ENCODE measurements around the gene SLC30A1.

DNA sequence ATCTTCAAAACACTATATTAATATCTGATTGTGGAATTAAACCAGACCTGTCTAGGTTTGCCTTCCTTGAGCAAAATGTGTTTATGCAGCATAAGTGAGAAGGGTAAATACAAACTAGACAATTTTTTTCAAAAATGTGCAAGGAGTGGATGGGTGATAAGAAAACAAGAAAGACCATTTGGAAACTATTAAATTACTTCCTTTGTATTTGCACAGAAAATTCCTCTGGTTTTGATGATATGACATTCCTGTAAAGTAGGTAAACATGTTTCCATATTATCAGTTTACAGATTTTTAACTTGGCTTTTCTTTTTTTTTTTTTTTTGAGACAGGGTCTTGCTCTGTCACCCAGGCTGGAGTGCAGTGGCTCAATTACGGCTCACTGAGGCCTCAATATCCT, 24.8 kb upstream of the SLC30A1 start:
- TF ChIP-seq YY1 (IDR thresholded peaks at IDR 0.05; ENCODE audit: extremely low read depth, insufficient replicate concordance, low read depth, low read length) (no peak), ZNF274 (IDR thresholded peaks at IDR 0.05; ENCODE audit: low read depth, low read length) (no peak), FOSL1 (IDR thresholded peaks at IDR 0.05; ENCODE audit: low read depth) (no peak), EZH2phosphoT487 (IDR thresholded peaks at IDR 0.05; ENCODE audit: borderline replicate concordance) (no peak), POLR2AphosphoS5 (IDR thresholded peaks at IDR 0.05; ENCODE audit: low read depth, low read length) (no peak)
- TF ChIP-seq, protein P1, sequence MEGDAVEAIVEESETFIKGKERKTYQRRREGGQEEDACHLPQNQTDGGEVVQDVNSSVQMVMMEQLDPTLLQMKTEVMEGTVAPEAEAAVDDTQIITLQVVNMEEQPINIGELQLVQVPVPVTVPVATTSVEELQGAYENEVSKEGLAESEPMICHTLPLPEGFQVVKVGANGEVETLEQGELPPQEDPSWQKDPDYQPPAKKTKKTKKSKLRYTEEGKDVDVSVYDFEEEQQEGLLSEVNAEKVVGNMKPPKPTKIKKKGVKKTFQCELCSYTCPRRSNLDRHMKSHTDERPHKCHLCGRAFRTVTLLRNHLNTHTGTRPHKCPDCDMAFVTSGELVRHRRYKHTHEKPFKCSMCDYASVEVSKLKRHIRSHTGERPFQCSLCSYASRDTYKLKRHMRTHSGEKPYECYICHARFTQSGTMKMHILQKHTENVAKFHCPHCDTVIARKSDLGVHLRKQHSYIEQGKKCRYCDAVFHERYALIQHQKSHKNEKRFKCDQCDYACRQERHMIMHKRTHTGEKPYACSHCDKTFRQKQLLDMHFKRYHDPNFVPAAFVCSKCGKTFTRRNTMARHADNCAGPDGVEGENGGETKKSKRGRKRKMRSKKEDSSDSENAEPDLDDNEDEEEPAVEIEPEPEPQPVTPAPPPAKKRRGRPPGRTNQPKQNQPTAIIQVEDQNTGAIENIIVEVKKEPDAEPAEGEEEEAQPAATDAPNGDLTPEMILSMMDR (IDR thresholded peaks at IDR 0.05 in 2 of 3, conservative IDR thresholded peaks at IDR 0.05 in 1 of 3; ENCODE audit: borderline replicate concordance in 1 of 3, insufficient read depth in 1 of 3, low read depth in 2 of 3, low read length in 2 of 3), result no peak

All from HCT116 (cell line).